Bronchial epithelial cell (primary cell): ENCODE data around the gene ZNF329. TPM values are rescaled to one million over a fixed set of nuclear protein-coding genes. Genes with fewer than 3 reads are reported as not detected.

Source experiments
- DNase-seq: peaks from one replicate; pipeline ENCODE4 v3.0.0-alpha.2; 2010; ENCODE audit warnings: low read depth
- FAIRE-seq: peaks from 2 replicates; lab custom pipeline; 2011; peaks lifted over from hg19 to GRCh38; lab: Jason Lieb, UNC
- H3K27me3 ChIP-seq: 2 replicates; pipeline ENCODE4 v1.5.1; 2011; ENCODE audit warnings: low read length; ENCODE audit not compliant: control insufficient read depth, insufficient read depth
- H3K36me3 ChIP-seq: 2 replicates; pipeline ENCODE4 v1.5.1; 2011; ENCODE audit warnings: low read length; ENCODE audit not compliant: control insufficient read depth, insufficient read depth
- H3K4me3 ChIP-seq: 2 replicates; pipeline ENCODE4 v1.5.1; 2011; ENCODE audit warnings: mild to moderate bottlenecking, low read depth, low read length, control low read depth
- CTCF ChIP-seq: IDR thresholded peaks from 2 replicates; pipeline ENCODE4 v1.5.1; 2011; ENCODE audit warnings: mild to moderate bottlenecking, moderate library complexity, low read length, control low read depth, inconsistent platforms; ENCODE audit not compliant: insufficient read depth, severe bottlenecking
- total RNA-seq: library from RNA; depleted of rRNA; stranded (reverse); fragments of >200 nt; gene quantifications from 2 replicates; pipeline ENCODE4 v1.2.1, GENCODE V29; 2014

Gene ZNF329
- total RNA-seq, 1 donor from 2014 or later, result 14.5 TPM

GRCh38 chr19:58096884-58097283 lies 53.7 kb downstream of the ZNF329 start:
- FAIRE-seq (no peak), DNase-seq (no peak)
- H3K27me3 ChIP-seq, result no peaks in the 10 kb centered on the region
- H3K36me3 ChIP-seq, result peaks cover 1% of the 10 kb centered on the region
- H3K4me3 ChIP-seq, result no peak overlapping the region
- TF ChIP-seq CTCF, result no peak

DNA sequence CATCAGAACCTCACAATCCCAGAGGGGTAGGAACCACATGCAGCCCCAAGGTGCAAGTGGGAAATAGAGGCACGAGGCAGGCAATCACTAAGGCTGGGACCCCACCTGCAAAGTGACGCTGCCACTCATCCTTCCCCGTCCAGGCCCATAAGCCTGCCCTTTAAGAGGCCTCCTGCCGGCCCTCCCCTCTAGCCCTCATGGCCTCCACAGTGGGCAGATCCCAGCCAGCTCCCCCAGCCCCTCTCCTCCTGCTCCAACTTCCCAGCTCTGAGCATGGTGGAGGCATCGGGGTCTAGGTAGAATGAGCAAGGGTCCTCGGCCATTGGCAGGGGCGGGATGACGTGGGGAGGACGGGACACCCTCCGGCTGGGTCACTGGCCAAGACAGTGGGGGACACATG lies 55.3 kb downstream of the ZNF329 start:
- peaks cover 1% of the 10 kb centered on the region for H3K36me3 ChIP-seq
- TF ChIP-seq CTCF, result no peak
- no peak overlapping the region for H3K4me3 ChIP-seq
- H3K27me3 ChIP-seq, result no peaks in the 10 kb centered on the region
- DNase-seq, result no peak
- FAIRE-seq, result no peak

- H3K36me3 ChIP-seq, result peaks cover 4% of the 10 kb centered on the region
- no peak overlapping the region for H3K4me3 ChIP-seq
- no peak for TF ChIP-seq CTCF
- FAIRE-seq (no peak), DNase-seq (no peak)
- no peaks in the 10 kb centered on the region for H3K27me3 ChIP-seq
Observed at GRCh38 chr19:58093071-58093470, 57.5 kb downstream of the ZNF329 start.

DNA sequence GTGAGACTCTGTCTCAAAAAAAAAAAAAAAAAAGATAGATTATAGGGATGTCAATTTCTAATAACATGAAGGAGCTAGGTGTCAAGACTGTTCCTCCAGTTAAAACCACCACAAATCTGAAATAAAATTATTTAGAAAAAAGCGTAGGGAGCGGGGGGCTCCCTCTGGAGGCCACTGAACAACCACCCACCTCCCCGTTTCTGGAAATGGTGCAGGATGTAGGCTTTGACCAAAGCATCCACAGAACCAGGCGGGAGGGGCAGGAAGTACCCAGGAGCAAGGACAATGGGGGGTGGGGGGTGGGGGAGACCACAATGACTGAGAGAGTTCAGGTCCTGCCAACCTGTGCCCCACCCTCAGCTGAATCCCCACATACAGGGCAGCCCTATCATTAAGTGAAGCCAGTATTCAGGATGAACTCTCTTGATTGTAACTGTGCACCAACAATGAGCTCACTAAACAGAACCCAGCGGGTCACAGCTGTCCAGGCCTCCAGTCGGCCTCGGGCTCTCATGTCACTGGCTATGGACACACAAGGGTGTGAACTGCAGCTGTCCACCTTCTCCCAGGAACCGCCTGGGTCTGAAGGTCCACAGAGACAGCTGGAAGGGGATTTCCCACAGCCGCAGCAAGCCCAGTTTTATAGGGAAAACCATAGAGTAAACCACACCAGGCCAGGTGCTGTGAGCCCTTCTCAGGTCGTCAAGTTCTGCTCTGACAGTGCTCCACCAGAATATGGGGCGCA lies 59.2 kb downstream of the ZNF329 start:
- Histone ChIP-seq H3K4me3 (no peak overlapping the region), H3K27me3 (no peaks in the 10 kb centered on the region), H3K36me3 (peaks cover 4% of the 10 kb centered on the region)
- FAIRE-seq (no peak), DNase-seq (no peak)
- no peak for TF ChIP-seq CTCF

GRCh38 chr19:58089846-58090245 lies 60.7 kb downstream of the ZNF329 start:
- FAIRE-seq (no peak), DNase-seq (no peak)
- Histone ChIP-seq H3K27me3 (no peaks in the 10 kb centered on the region), H3K4me3 (no peak overlapping the region), H3K36me3 (peaks cover 3% of the 10 kb centered on the region)
- TF ChIP-seq CTCF, result no peak
